Measurements from ENCODE around the gene OTUB2.

GRCh38 chr14:94051779-94052178, 25.6 kb downstream of the OTUB2 start:
- no peak for TF ChIP-seq TSHZ2 (CRISPR knock-in tag; IDR thresholded peaks at IDR 0.05)
- no peak for TF ChIP-seq ZFP30 (CRISPR knock-in tag; IDR thresholded peaks at IDR 0.05)
- TF ChIP-seq PATZ1 (CRISPR knock-in tag; IDR thresholded peaks at IDR 0.05; ENCODE audit: borderline replicate concordance), result no peak
- TF ChIP-seq SNAI2 (CRISPR knock-in tag; IDR thresholded peaks at IDR 0.05), result no peak
- no peak for TF ChIP-seq CSDC2 (CRISPR knock-in tag; IDR thresholded peaks at IDR 0.05)
- no peak for TF ChIP-seq TOX (CRISPR knock-in tag; IDR thresholded peaks at IDR 0.05; ENCODE audit: borderline replicate concordance)
- no peak for TF ChIP-seq ZNF8 (CRISPR knock-in tag; IDR thresholded peaks at IDR 0.05)
- TF ChIP-seq TCF4 (CRISPR knock-in tag; IDR thresholded peaks at IDR 0.05; ENCODE audit: borderline replicate concordance), result no peak
- no peak for TF ChIP-seq ZFP3 (CRISPR knock-in tag; IDR thresholded peaks at IDR 0.05)
